H9 (cell line): ENCODE results near the gene BRD7. TPM values are rescaled to one million over a fixed set of nuclear protein-coding genes. Genes with fewer than 3 reads are reported as not detected.
A peak's percentile ranks its signal among the peaks of the same experiment; 100 is the strongest.

ENCODE experiments used
- DNase-seq: peaks from one replicate; pipeline ENCODE4 v3.0.0-alpha.2; 2017
- H2AFZ ChIP-seq: one replicate; pipeline ENCODE4 v1.6.1; 2013; ENCODE audit warnings: mild to moderate bottlenecking, low read length, control low read depth, moderate library complexity
- H2AK5ac ChIP-seq: 2 replicates; pipeline ENCODE4 v1.6.1; 2013; ENCODE audit warnings: low read length, control low read depth, mixed read lengths; ENCODE audit not compliant: insufficient read length
- H2BK120ac ChIP-seq: one replicate; pipeline ENCODE4 v1.6.1; 2013; ENCODE audit warnings: low read depth, mild to moderate bottlenecking, low read length, control low read depth, inconsistent platforms; ENCODE audit not compliant: poor library complexity, severe bottlenecking
- H2BK12ac ChIP-seq: 2 replicates; pipeline ENCODE4 v1.6.1; 2013; ENCODE audit warnings: low read length, control low read depth, mixed read lengths, low read depth; ENCODE audit not compliant: insufficient read length
- H2BK15ac ChIP-seq: 2 replicates; pipeline ENCODE4 v1.6.1; 2013; ENCODE audit warnings: low read depth, low read length, control low read depth
- H2BK20ac ChIP-seq: one replicate; pipeline ENCODE4 v1.6.1; 2013; ENCODE audit warnings: low read depth, mild to moderate bottlenecking, low read length, control low read depth, inconsistent platforms; ENCODE audit not compliant: poor library complexity, severe bottlenecking
- H2BK5ac ChIP-seq: 2 replicates; pipeline ENCODE4 v1.6.1; 2013; ENCODE audit warnings: low read length, control low read depth, mixed read lengths; ENCODE audit not compliant: insufficient read length
- H3K14ac ChIP-seq: 2 replicates; pipeline ENCODE4 v1.6.1; 2013; ENCODE audit warnings: low read length, control low read depth; ENCODE audit not compliant: insufficient read depth
- H3K18ac ChIP-seq: 2 replicates; pipeline ENCODE4 v1.6.1; 2013; ENCODE audit warnings: low read depth, mild to moderate bottlenecking, mixed read lengths, low read length, control low read depth; ENCODE audit not compliant: insufficient read length
- H3K23ac ChIP-seq: 2 replicates; pipeline ENCODE4 v1.6.1; 2013; ENCODE audit warnings: low read length, control low read depth, mixed read lengths, low read depth; ENCODE audit not compliant: insufficient read length
- H3K23me2 ChIP-seq: 2 replicates; pipeline ENCODE4 v1.6.1; 2013; ENCODE audit warnings: low read depth, mild to moderate bottlenecking, mixed read lengths, low read length, control low read depth; ENCODE audit not compliant: insufficient read length, poor library complexity, severe bottlenecking
- H3K27ac ChIP-seq: 2 replicates; pipeline ENCODE4 v1.5.1; 2013; ENCODE audit warnings: low read length, control low read depth, mixed read lengths, low read depth; ENCODE audit not compliant: insufficient read length
- H3K27me3 ChIP-seq: 2 replicates; pipeline ENCODE4 v1.6.1; 2013; ENCODE audit warnings: low read length, control low read depth, inconsistent platforms; ENCODE audit not compliant: insufficient read depth
- H3K4ac ChIP-seq: 2 replicates; pipeline ENCODE4 v1.6.1; 2013; ENCODE audit warnings: low read depth, mild to moderate bottlenecking, control low read depth, inconsistent platforms, low read length, moderate library complexity
- H3K4me1 ChIP-seq: 2 replicates; pipeline ENCODE4 v1.6.1; 2013; ENCODE audit warnings: low read length, control low read depth, inconsistent platforms; ENCODE audit not compliant: insufficient read depth
- H3K4me2 ChIP-seq: 2 replicates; pipeline ENCODE4 v1.6.1; 2013; ENCODE audit warnings: low read length, control low read depth, mixed read lengths; ENCODE audit not compliant: insufficient read length, insufficient read depth
- H3K56ac ChIP-seq: 2 replicates; pipeline ENCODE4 v1.6.1; 2013; ENCODE audit warnings: low read depth, mild to moderate bottlenecking, mixed read lengths, low read length, control low read depth; ENCODE audit not compliant: insufficient read length
- H3K79me1 ChIP-seq: 2 replicates; pipeline ENCODE4 v1.6.1; 2013; ENCODE audit warnings: low read depth, mild to moderate bottlenecking, moderate library complexity, low read length, control low read depth, inconsistent platforms; ENCODE audit not compliant: insufficient read depth, poor library complexity, severe bottlenecking
- H3K79me2 ChIP-seq: 2 replicates; pipeline ENCODE4 v1.6.1; 2013; ENCODE audit warnings: low read length, control low read depth, inconsistent platforms; ENCODE audit not compliant: insufficient read depth
- H3K9ac ChIP-seq: 2 replicates; pipeline ENCODE4 v1.6.1; 2013; ENCODE audit warnings: low read length, control low read depth, mixed read lengths; ENCODE audit not compliant: insufficient read length; ENCODE audit errors: extremely low read depth
- H3K9me3 ChIP-seq: one replicate; pipeline ENCODE4 v1.6.1; 2013; ENCODE audit warnings: low read depth, low read length, inconsistent platforms; ENCODE audit not compliant: control insufficient read depth
- H3T11ph ChIP-seq: one replicate; pipeline ENCODE4 v1.6.1; 2013; ENCODE audit warnings: mild to moderate bottlenecking, low read length, control low read depth, inconsistent platforms
- H4K20me1 ChIP-seq: one replicate; pipeline ENCODE4 v1.6.1; 2013; ENCODE audit not compliant: control insufficient read depth, insufficient read length, insufficient read depth
- H4K5ac ChIP-seq: 2 replicates; pipeline ENCODE4 v1.6.1; 2013; ENCODE audit warnings: low read depth, mild to moderate bottlenecking, mixed read lengths, low read length, control low read depth; ENCODE audit not compliant: insufficient read length
- H4K8ac ChIP-seq: replicated peaks from 2 replicates; pipeline ENCODE4 v1.6.1; 2013; ENCODE audit warnings: low read length, control low read depth, mixed read lengths, low read depth; ENCODE audit not compliant: insufficient read length
- H4K91ac ChIP-seq: 2 replicates; pipeline ENCODE4 v1.6.1; 2013; ENCODE audit warnings: low read depth, mild to moderate bottlenecking, moderate library complexity, mixed read lengths, low read length, control low read depth; ENCODE audit not compliant: insufficient read length
- H3K27ac Mint-ChIP-seq, 3 experiments: 2 replicates in 2 of 3; 3 replicates in 1 of 3; pipeline ENCODE4 v1.8.0; 2020 to 2021; ENCODE audit warnings: mixed read lengths in 3 of 3, mild to moderate bottlenecking in 1 of 3, moderate library complexity in 1 of 3
- H3K27me3 Mint-ChIP-seq: 2 replicates; pipeline ENCODE4 v1.8.0; 2021; ENCODE audit warnings: low read depth, mild to moderate bottlenecking, moderate library complexity, mixed read lengths
- H3K36me3 Mint-ChIP-seq, 3 experiments: 2 replicates in 2 of 3; 3 replicates in 1 of 3; pipeline ENCODE4 v1.8.0; 2020 to 2021; ENCODE audit warnings: low read depth in 3 of 3, mixed read lengths in 3 of 3; ENCODE audit not compliant: insufficient read depth in 1 of 3
- H3K4me1 Mint-ChIP-seq, 2 experiments: 2 replicates each; pipeline ENCODE4 v1.8.0; 2020; ENCODE audit warnings: mixed read lengths in 2 of 2
- H3K4me3 Mint-ChIP-seq, 2 experiments: 2 replicates in 1 of 2; 3 replicates in 1 of 2; pipeline ENCODE4 v1.8.0; 2020 to 2021; ENCODE audit warnings: mild to moderate bottlenecking in 2 of 2, mixed read lengths in 2 of 2, moderate library complexity in 1 of 2
- H3K9me3 Mint-ChIP-seq, 2 experiments: 2 replicates in 1 of 2; 3 replicates in 1 of 2; pipeline ENCODE4 v1.8.0; 2020; ENCODE audit warnings: mild to moderate bottlenecking in 2 of 2, mixed read lengths in 2 of 2, moderate library complexity in 1 of 2
- WGBS: extraction: QIAGEN DNeasy Blood & Tissue Kit; methylation state at CpG from one replicate; pipeline ENCODE4 v1.1.7; 2013; ENCODE audit warnings: missing lambda C conversion rate, low lambda C conversion rate, mixed read lengths; ENCODE audit not compliant: insufficient read length; ENCODE audit errors: extremely low coverage; 5-methylcytosine and 5-hydroxymethylcytosine counted together
- total RNA-seq: library from RNA; stranded (reverse); gene quantifications from 2 replicates; pipeline ENCODE4 v1.2.1, GENCODE V29; 2021
- TF ChIP-seq, protein P1 (sequence below): fragments of 200-600 bp; sonication (generic); conservative IDR thresholded peaks from 3 replicates; pipeline ENCODE4 v1.8.0; 2021; ENCODE audit warnings: antibody characterized with exemption, mild to moderate bottlenecking

The BRD7 gene
- total RNA-seq, 1 experiment from 2014 or later = 112 TPM

DNA sequence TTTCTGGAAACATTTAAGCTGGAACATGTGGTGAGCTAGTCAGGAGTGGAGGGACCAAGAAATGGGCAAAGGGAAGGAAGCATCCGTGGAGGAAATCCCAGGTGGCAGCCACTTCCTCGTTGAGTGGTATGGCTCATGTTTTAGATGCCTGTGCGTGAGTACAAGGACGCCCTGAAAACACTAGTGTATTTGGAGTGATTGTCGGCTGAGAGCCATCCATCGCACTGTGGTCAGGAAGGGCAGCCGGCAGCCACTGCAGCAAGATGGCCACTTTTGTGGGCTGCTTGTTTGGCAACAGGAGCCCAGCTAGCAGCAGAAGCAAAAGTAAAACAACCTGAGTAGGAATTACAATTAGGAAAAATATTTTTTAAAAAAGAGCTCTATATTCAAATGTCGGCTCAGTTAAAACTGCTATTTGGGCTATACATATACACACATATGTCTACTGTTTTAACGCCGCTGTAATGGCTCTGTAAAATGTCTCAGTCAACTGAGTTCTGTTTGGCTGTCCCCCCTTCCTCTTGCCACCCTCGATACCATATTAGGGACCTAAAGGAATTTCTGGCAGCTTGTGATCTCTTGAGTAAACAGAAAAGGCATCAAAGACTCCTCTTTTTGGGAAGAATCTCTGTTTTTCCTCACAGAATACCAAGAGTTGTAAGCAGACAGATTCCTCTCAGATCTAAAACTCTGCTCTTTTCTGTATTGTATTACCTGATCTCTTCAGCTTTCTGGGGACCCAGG is 39.2 kb downstream of the BRD7 start:
- Histone ChIP-seq H3K79me1 (no peaks in the 10 kb centered on the region), H3K4me1 (no peaks in the 10 kb centered on the region), H4K20me1 (no peaks in the 10 kb centered on the region), H3K23ac (no peak overlapping the region), H3K14ac (no peak overlapping the region), H3K18ac (no peak overlapping the region), H2AK5ac (no peak overlapping the region), H2AFZ (no peak overlapping the region), H2BK5ac (no peak overlapping the region), H3K9ac (no peak overlapping the region), H3K23me2 (no peaks in the 10 kb centered on the region), H3T11ph (no peak overlapping the region), H3K27ac (no peak overlapping the region), H2BK20ac (no peak overlapping the region), H2BK120ac (no peak overlapping the region), H2BK12ac (no peak overlapping the region), H3K79me2 (no peaks in the 10 kb centered on the region; the same call in 1 of the 2 replicates), H3K4ac (no peak overlapping the region), H3K9me3 (no peaks in the 10 kb centered on the region), H4K5ac (no peak overlapping the region), H2BK15ac (no peak overlapping the region), H3K27me3 (no peaks in the 10 kb centered on the region), H3K56ac (no peak overlapping the region), H3K4me2 (no peak overlapping the region), H4K8ac (no peak overlapping the region), H4K91ac (no peak overlapping the region)
- no peak for DNase-seq
- no CpG with 5 or more reads among the region's 11 CpGs for WGBS
- H3K4me1 Mint-ChIP-seq = peaks cover 3 to 10% of the 10 kb centered on the region in 2 experiments; a peak in 3 of 4 replicates
- H3K4me3 Mint-ChIP-seq = no peak overlapping the region
- H3K27ac Mint-ChIP-seq = peak overlapping the region in 1 of 3 experiments; percentile 65; a peak in 2 of 7 replicates
- no peaks in the 10 kb centered on the region; a peak in 1 of 5 replicates for H3K9me3 Mint-ChIP-seq
- no peaks in the 10 kb centered on the region for H3K27me3 Mint-ChIP-seq
- H3K36me3 Mint-ChIP-seq = peaks cover 21 to 73% (median 59%) of the 10 kb centered on the region in 3 experiments; a peak in 5 of 7 replicates
- TF ChIP-seq, protein P1, sequence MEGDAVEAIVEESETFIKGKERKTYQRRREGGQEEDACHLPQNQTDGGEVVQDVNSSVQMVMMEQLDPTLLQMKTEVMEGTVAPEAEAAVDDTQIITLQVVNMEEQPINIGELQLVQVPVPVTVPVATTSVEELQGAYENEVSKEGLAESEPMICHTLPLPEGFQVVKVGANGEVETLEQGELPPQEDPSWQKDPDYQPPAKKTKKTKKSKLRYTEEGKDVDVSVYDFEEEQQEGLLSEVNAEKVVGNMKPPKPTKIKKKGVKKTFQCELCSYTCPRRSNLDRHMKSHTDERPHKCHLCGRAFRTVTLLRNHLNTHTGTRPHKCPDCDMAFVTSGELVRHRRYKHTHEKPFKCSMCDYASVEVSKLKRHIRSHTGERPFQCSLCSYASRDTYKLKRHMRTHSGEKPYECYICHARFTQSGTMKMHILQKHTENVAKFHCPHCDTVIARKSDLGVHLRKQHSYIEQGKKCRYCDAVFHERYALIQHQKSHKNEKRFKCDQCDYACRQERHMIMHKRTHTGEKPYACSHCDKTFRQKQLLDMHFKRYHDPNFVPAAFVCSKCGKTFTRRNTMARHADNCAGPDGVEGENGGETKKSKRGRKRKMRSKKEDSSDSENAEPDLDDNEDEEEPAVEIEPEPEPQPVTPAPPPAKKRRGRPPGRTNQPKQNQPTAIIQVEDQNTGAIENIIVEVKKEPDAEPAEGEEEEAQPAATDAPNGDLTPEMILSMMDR = no peak
